ENCODE measurements around the gene NTSR1.

Gene NTSR1

GRCh38 chr20:62739067-62739466 is 30.4 kb downstream of the NTSR1 start:
- no peak for TF ChIP-seq CTCF (IDR thresholded peaks at IDR 0.05; ENCODE audit: borderline replicate concordance, control extremely low read depth, extremely low read depth, insufficient read depth, missing control alignments)
- in situ Hi-C loops (cut with MboI; ENCODE audit: low sequenced_read_pairs, unreplicated experiment) = no loop called here
- no peak for DNase-seq (ENCODE audit: low spot score)

GRCh38 chr20:62739581-62740285 is 31.1 kb downstream of the NTSR1 start:
- TF ChIP-seq CTCF (IDR thresholded peaks at IDR 0.05; ENCODE audit: borderline replicate concordance, control extremely low read depth, extremely low read depth, insufficient read depth, missing control alignments) = no peak
- in situ Hi-C loops (cut with MboI; ENCODE audit: low sequenced_read_pairs, unreplicated experiment) = no loop called here
- DNase-seq (ENCODE audit: low spot score) = no peak

GRCh38 chr20:62740286-62741141 is 31.9 kb downstream of the NTSR1 start:
- no peak for TF ChIP-seq CTCF (IDR thresholded peaks at IDR 0.05; ENCODE audit: borderline replicate concordance, control extremely low read depth, extremely low read depth, insufficient read depth, missing control alignments)
- peak; percentile 89 for DNase-seq (ENCODE audit: low spot score)
- in situ Hi-C loops (cut with MboI; ENCODE audit: low sequenced_read_pairs, unreplicated experiment) = no loop called here

GRCh38 chr20:62741191-62741691 is 32.6 kb downstream of the NTSR1 start:
- DNase-seq (ENCODE audit: low spot score) = no peak
- no peak for TF ChIP-seq CTCF (IDR thresholded peaks at IDR 0.05; ENCODE audit: borderline replicate concordance, control extremely low read depth, extremely low read depth, insufficient read depth, missing control alignments)
- in situ Hi-C loops (cut with MboI; ENCODE audit: low sequenced_read_pairs, unreplicated experiment) = no loop called here

GRCh38 chr20:62741701-62742491 is 33.3 kb downstream of the NTSR1 start:
- no peak for DNase-seq (ENCODE audit: low spot score)
- in situ Hi-C loops (cut with MboI; ENCODE audit: low sequenced_read_pairs, unreplicated experiment) = no loop called here
- TF ChIP-seq CTCF (IDR thresholded peaks at IDR 0.05; ENCODE audit: borderline replicate concordance, control extremely low read depth, extremely low read depth, insufficient read depth, missing control alignments) = no peak

GRCh38 chr20:62742550-62742949 is 33.9 kb downstream of the NTSR1 start:
- DNase-seq (ENCODE audit: low spot score) = no peak
- no peak for TF ChIP-seq CTCF (IDR thresholded peaks at IDR 0.05; ENCODE audit: borderline replicate concordance, control extremely low read depth, extremely low read depth, insufficient read depth, missing control alignments)
- in situ Hi-C loops (cut with MboI; ENCODE audit: low sequenced_read_pairs, unreplicated experiment) = no loop called here

Measured in GM13976 (cell line).